Skin epidermis (tissue), 12 donors: Measurements from ENCODE around the gene VSTM1.

Experiments
- H3K27ac ChIP-seq, 21 experiments: fragments of 200-600 bp; sonication (generic) in 11 of 21; one replicate each; pipeline ENCODE4 v1.5.0; 2020; ENCODE audit warnings: mild to moderate bottlenecking in 3 of 21, inconsistent platforms in 2 of 21, moderate library complexity in 2 of 21
- H3K4me3 ChIP-seq, 7 experiments: fragments of 200-600 bp; sonication (generic) in 2 of 7; one replicate each; pipeline ENCODE4 v1.5.0; 2020; ENCODE audit warnings: inconsistent platforms in 2 of 7, mild to moderate bottlenecking in 2 of 7, moderate library complexity in 1 of 7

VSTM1 gene

GRCh38 chr19:54063350-54064116, at the start of gene VSTM1:
TSS of gene VSTM1 (minus strand) at chr19:54063897. CDS start at chr19:54063777, 120 bp downstream.
- no peak within 1 kb of the TSS for H3K27ac ChIP-seq

GRCh38 chr19:54109651-54110050, 46.0 kb upstream of the VSTM1 start:
- H3K27ac ChIP-seq, result no peak overlapping the region
- no peak overlapping the region for H3K4me3 ChIP-seq

More at GRCh38 chr19:54063350-54064116, at the start of gene VSTM1:
- H3K4me3 ChIP-seq, result no peak within 1 kb of the TSS

DNA sequence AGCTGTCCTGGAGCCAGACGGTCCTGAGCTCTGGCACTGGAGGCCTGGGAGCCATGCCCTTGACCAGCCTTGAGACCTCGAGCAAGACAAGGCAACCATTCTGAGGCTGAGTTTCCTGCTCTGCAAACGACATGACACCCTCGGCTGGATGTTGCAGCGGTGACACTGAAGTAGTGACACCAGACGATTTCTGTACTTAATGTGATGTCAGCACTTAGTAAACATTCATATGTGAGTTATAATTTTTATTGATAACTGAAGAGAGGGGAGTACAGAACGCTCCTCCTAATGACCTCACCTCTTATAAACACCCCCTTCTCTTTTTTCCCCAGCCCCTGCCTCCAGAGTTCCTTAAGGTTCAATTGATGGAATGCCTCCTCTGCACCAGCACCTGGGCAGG, 44.8 kb upstream of the VSTM1 start:
- H3K27ac ChIP-seq, result no peak overlapping the region
- no peak overlapping the region for H3K4me3 ChIP-seq

DNA sequence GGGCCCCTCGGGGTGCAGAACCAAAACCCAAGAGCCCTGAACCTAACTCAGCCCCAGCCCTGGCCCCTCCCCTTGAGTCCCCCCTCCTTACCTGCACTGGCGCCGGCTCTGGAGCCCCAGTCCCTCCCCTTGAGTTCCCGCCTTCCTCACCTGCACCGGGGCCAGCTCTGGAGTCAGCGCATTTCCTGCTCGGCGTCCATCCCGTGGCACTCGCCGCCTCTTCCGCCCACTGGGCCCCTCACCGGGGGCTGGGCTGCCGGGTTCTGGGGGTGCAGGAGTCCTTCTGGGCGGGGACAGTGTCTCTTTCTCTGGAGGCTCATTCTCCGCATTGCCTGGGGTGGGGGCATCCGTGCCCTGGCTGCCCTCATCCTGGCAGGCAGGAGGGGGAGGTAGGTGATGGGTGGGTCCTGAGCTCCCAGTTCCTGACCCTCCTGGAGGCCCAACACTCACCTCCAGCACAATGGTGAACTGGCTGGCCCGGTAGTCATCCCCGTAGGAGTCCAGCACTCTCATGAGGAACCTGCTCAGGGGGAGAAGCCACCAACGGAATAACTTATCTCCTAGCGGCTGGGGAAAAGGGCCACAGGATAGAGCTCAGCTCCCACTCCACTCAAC, 44.3 kb upstream of the VSTM1 start:
- H3K27ac ChIP-seq, result no peak overlapping the region
- H3K4me3 ChIP-seq, result no peak overlapping the region

DNA sequence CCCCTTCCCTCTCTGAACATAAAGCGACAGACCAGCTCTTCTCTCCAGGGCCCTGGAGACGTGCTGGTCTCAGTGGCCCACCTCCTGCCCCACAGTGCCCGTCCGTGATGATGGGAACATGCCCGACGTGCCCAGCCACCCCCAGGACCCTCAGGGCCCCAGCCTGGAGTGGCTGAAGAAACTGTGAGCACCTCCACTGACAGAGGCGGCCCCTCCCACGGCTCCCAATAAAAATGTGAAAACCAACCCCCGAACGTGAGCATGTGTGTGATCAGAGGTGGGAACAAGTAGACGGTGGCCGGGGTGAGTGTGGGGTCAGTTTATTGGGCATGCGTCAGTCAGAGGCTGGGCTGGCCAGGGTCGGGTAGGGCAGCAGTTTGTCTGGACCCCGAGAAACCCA, 43.0 kb upstream of the VSTM1 start:
- Histone ChIP-seq H3K4me3 (no peak overlapping the region), H3K27ac (no peak overlapping the region)

GRCh38 chr19:54105796-54106195, 42.1 kb upstream of the VSTM1 start:
- Histone ChIP-seq H3K27ac (no peak overlapping the region), H3K4me3 (no peak overlapping the region)

DNA sequence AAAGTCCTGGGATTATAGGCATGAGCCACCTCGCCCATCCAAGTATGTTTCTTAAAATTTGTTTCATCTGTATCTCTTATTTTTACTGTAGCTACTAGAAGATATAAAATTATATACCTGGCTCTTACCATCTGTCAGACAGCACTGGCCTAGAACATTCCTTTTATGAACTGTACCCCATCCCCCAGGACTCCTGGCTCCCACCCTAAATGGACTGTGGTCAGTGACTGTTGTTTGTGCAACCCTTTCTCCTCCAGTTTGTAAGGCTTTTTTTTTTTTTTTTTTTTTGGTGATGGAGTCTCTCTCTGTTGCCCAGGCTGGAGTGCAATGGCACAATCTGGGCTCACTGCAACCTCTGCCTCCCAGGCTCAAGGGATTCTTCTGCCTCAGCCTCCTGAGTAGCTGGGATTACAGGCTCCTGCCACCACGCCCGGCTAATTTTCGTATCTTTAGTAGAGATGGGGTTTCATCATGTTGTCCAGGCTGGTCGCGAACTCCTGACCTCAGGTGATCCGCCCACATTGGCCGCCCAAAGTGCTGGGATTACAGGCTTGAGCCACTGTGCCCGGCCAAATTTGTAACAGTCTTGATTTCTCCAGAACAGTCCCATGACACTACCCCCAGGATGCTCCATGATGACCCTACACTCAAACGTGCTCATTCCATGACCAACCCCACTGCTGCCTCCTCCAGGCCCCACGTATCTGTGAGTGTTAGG, 41.5 kb upstream of the VSTM1 start:
- H3K27ac ChIP-seq, result no peak overlapping the region
- no peak overlapping the region for H3K4me3 ChIP-seq

DNA sequence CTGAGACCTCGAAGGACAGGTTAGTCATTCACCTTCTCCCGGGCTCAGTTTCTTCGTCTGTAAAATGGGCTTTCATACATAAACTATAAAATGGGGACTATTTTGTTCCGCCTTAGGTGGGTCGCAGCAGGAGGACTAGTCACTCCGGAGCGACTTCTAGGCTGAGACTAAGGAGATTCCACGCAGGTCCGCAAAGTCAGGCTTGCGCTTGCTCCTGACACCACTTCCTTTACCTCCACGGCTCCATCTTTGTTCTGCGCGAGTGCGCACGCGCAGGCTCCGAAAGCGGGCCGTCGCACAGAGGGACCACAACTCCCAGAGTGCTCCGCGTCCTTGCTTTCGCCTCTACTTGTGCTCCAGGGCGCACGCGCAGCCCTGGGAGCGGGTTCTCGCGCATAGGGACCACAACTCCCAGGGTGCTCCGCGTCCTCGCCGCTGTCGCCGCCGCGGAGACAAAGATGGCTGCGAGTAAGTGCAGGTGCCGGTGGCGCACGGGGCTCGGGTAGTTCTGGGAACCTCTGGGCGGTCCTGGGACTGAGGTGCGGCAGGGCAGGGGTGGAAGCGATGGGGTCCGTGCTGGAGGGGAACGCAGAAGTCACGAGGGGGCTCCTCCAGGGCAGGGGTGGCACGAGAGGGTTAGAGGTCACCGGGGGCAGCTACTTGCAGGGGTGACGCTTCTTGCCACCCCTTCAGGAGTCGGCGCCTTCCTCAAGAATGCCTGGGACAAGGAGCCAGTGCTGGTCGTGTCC, 38.9 kb upstream of the VSTM1 start, which contains the start of gene NDUFA3:
Gene NDUFA3 (plus strand): TSS at position 435 of the 749 bp plus-strand sequence. CDS start 24 bp downstream, at position 459.
- peak within 1 kb of the TSS; percentile 27 to 94 (median 81) for H3K27ac ChIP-seq
- H3K4me3 ChIP-seq, result peak within 1 kb of the TSS; percentile 59 to 95 (median 83)

GRCh38 chr19:54100561-54100960, 36.9 kb upstream of the VSTM1 start, which contains the start of gene OSCAR:
TSS of gene OSCAR (minus strand) at chr19:54100803. CDS start at chr19:54100792, 11 bp downstream.
- Histone ChIP-seq H3K27ac (peak within 1 kb of the TSS in 11 of 21 experiments; percentile 10 to 80 (median 39)), H3K4me3 (peak within 1 kb of the TSS in 3 of 7 experiments; percentile 3 to 10 (median 8))

DNA sequence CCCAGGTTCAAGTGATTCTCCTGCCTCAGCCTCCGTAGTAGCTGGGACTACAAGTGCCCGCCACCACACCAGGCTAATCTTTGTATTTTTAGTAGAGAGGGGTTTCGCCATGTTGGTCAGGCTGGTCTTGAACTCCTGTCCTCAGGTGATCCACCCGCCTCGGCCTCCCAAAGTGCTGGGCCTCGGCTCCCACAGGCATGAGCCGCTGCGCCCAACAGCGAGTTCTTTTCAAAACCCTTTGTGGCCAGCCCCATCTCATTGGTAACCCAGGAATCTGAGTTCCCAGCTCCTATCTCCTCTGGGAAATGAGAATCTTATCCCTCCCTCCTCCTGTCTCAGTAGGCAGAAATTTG, 36.2 kb upstream of the VSTM1 start:
- peak overlapping the region in 1 of 7 experiments; percentile 8 for H3K4me3 ChIP-seq
- H3K27ac ChIP-seq, result peak overlapping the region in 5 of 21 experiments; percentile 20 to 80 (median 48)

DNA sequence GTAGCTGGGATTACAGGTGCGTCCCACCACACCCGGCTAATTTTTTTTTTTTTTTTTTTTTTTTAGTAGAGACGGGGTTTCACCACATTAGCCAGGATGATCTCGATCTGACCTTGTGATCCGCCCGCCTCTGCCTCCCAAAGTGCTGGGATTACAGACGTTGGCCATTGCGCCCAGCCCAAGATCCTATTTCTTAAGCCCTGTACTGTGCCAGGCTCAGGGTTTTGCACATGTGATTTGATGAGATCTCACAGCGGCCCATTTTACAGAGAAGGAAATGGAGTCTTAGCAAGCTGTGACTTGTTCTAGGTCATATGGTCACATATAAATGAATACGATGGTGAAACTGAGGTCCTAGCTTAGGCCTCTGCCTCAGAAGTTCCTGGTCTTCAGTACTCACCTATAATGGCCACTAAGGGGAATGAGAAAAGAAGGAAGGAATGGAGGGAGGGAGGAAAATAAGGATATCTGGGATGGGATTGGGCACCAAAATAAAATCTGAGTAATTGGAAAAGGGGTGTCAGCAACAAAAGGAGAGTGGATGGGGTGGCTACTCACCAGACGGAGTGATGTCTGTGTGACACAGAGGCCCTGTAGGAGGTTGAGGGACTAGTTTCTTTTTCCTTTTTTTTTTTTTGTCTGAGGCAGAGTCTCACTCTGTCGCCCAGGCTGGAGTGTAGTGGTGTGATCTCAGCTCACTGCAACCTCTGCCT, 35.6 kb upstream of the VSTM1 start:
- no peak overlapping the region for H3K27ac ChIP-seq
- no peak overlapping the region for H3K4me3 ChIP-seq

GRCh38 chr19:54096617-54097106, 33.0 kb upstream of the VSTM1 start:
- peak overlapping the region in 14 of 21 experiments; percentile 13 to 83 (median 56) for H3K27ac ChIP-seq
- H3K4me3 ChIP-seq, result peak overlapping the region in 5 of 7 experiments; percentile 2 to 44 (median 13)

- Histone ChIP-seq H3K27ac (peak overlapping the region in 10 of 21 experiments; percentile 9 to 83 (median 44)), H3K4me3 (peak overlapping the region; percentile 11 to 44 (median 29))
These were observed 32.3 kb upstream of the VSTM1 start for GRCh38 chr19:54095859-54096616.

GRCh38 chr19:54095136-54095858, 31.6 kb upstream of the VSTM1 start:
- H3K27ac ChIP-seq, result peak overlapping the region in 9 of 21 experiments; percentile 9 to 83 (median 36)

DNA sequence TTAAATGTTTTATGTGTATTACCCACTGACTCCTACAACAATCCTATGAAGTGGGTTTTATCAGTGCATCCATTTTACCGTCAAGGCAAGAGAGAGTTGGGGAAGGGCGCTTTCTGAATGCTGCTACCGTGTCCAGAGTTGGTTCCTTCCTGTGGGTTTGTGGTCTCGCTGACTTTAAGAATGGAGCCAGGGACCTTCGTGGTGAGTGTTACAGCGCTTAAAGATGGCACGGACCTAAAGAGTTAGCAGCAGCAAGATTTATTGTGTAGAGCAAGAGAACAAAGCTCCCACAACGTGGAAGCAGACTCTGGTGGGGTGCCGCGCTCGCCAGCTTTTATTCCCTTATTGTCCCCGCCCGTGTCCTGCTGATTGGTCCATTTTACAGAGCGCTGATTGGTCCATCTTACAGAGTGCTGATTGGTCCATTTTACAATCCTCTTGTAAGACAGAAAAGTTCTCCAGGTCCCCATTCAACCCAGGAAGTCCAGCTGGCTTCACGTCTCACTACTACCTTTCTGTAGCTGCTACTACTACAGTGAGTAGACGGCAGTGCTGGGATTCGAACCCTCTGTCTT, 30.8 kb upstream of the VSTM1 start:
- Histone ChIP-seq H3K27ac (no peak overlapping the region), H3K4me3 (no peak overlapping the region)

More at GRCh38 chr19:54095136-54095858, 31.6 kb upstream of the VSTM1 start:
- peak overlapping the region; percentile 11 to 44 (median 29) for H3K4me3 ChIP-seq

DNA sequence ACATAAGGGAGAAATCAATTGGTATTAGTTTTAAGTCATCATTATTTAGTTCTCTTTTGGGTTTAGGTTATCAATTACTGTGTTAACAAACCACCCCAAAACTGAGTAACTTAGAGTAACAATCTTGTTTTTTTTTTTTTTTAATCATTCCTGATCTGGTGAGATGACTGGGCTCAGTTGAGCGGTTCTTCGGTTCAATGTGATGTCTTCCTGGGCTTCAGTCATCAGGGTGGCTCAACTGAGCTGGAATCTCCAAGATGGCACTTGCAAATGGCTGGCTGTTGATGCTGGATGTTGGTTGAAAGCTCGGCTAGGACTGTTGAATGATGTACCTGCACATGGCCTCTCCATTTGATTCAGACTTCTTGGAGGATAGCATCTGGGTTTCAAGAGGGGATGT, 20.7 kb upstream of the VSTM1 start:
- no peak overlapping the region for H3K27ac ChIP-seq

GRCh38 chr19:54081032-54081431, 17.3 kb upstream of the VSTM1 start, which contains the start of gene TARM1:
TSS of gene TARM1 (minus strand) at chr19:54081365. CDS start at chr19:54081340, 25 bp downstream.
- no peak within 1 kb of the TSS for H3K4me3 ChIP-seq
- H3K27ac ChIP-seq, result no peak within 1 kb of the TSS

More for the DNA sequence above, 20.7 kb upstream of the VSTM1 start:
- H3K4me3 ChIP-seq, result no peak overlapping the region
